GM12878 (cell line): Measurements from ENCODE around the gene CPSF3. TPM values are rescaled to one million over a fixed set of nuclear protein-coding genes. Genes with fewer than 3 reads are reported as not detected.

ENCODE experiments used
- ATAC-seq: fragments of 200-7000 bp; cut with Tn5 transposase; 3 replicates; pipeline ENCODE4 v1.9.1; 2020; ENCODE audit warnings: mild to moderate bottlenecking, moderate library complexity
- BruUV-seq: library from RNA; stranded (reverse); fragments of 400-500 nt; replicated peaks from 2 replicates; lab custom pipeline; 2021; lab: Mats Ljungman, UMichigan
- CTCF ChIA-PET: fragments of 300-600 bp; sonication (Branson Sonifier 250); formaldehyde crosslinking; extraction: SDS; loops from one replicate; lab custom pipeline; 2021; ENCODE audit warnings: inconsistent platforms; lab: Yijun Ruan, JAX
- POLR2A ChIA-PET: fragments of 350-600 bp; formaldehyde crosslinking; extraction: SDS; loops from one replicate; lab custom pipeline; 2021; ENCODE audit warnings: inconsistent platforms; lab: Charles Lee
- RAD21 ChIA-PET: fragments of 300-600 bp; sonication (Branson Sonifier 250); formaldehyde crosslinking; loops from one replicate; lab custom pipeline; 2023; ENCODE audit warnings: antibody characterized with exemption; ENCODE audit not compliant: unreplicated experiment; lab: Charles Lee
- SMC1A ChIA-PET: fragments of 300-600 bp; sonication (Branson Sonifier 250); formaldehyde crosslinking; loops from one replicate; lab custom pipeline; 2023; ENCODE audit not compliant: unreplicated experiment, uncharacterized antibody; lab: Charles Lee
- DNase-seq: peaks from one replicate; pipeline ENCODE4 v3.0.0-alpha.2; 2011; ENCODE audit warnings: low read depth, low spot score
- FAIRE-seq: peaks from 3 replicates; lab custom pipeline; 2011; peaks lifted over from hg19 to GRCh38; lab: Jason Lieb, UNC
- H2AFZ ChIP-seq: 2 replicates; pipeline ENCODE4 v1.6.0; 2011; ENCODE audit warnings: low read depth, low read length, control low read depth; ENCODE audit not compliant: control insufficient read depth
- H3K27ac ChIP-seq: 2 replicates; pipeline ENCODE4 v1.5.1; 2011; ENCODE audit warnings: control low read depth; ENCODE audit not compliant: control insufficient read depth, insufficient read depth
- H3K27me3 ChIP-seq, 2 experiments: replicated peaks in 1 of 2; 2 replicates each; pipeline versions ENCODE4 v1.6.0 to v1.6.1; 2011; ENCODE audit warnings: low read length in 1 of 2; ENCODE audit not compliant: control insufficient read depth in 2 of 2, insufficient read depth in 2 of 2
- H3K36me3 ChIP-seq, 2 experiments: 2 replicates each; pipeline ENCODE4 v1.5.1; 2011; ENCODE audit warnings: low read length in 1 of 2; ENCODE audit not compliant: control insufficient read depth in 2 of 2, insufficient read depth in 2 of 2
- H3K4me1 ChIP-seq: 2 replicates; pipeline ENCODE4 v1.6.1; 2011; ENCODE audit warnings: mild to moderate bottlenecking, low read length, moderate library complexity, mixed read lengths; ENCODE audit not compliant: control insufficient read depth, insufficient read depth
- H3K4me2 ChIP-seq: 2 replicates; pipeline ENCODE4 v1.6.0; 2011; ENCODE audit warnings: control low read depth; ENCODE audit not compliant: control insufficient read depth, insufficient read depth
- H3K4me3 ChIP-seq: fragments of 200-600 bp; sonication (generic); 2 replicates; pipeline ENCODE4 v1.5.1; 2016
- H3K79me2 ChIP-seq: 2 replicates; pipeline ENCODE4 v1.6.0; 2011; ENCODE audit warnings: low read length; ENCODE audit not compliant: control insufficient read depth, insufficient read depth
- H3K9ac ChIP-seq: 2 replicates; pipeline ENCODE4 v1.8.0; 2011; ENCODE audit warnings: low read length, control low read depth, mixed read lengths; ENCODE audit not compliant: control insufficient read depth, insufficient read depth
- H3K9me3 ChIP-seq: replicated peaks from 3 replicates; pipeline ENCODE4 v1.5.1; 2011; ENCODE audit warnings: mild to moderate bottlenecking, low read length; ENCODE audit not compliant: control insufficient read depth, insufficient read depth
- H4K20me1 ChIP-seq: 2 replicates; pipeline ENCODE4 v1.6.0; 2011; ENCODE audit not compliant: control insufficient read depth, insufficient read depth
- BACH1 ChIP-seq: fragments of 450-650 bp; IDR thresholded peaks from 2 replicates; pipeline ENCODE4 v1.6.1; 2017; ENCODE audit warnings: mild to moderate bottlenecking, borderline replicate concordance
- CEBPB ChIP-seq, 2 experiments: fragments of 150-350 bp in 1 of 2; IDR thresholded peaks; 2 replicates each; pipeline ENCODE4 v1.6.1; 2012 to 2014; ENCODE audit warnings: low read depth in 2 of 2, low read length in 2 of 2, borderline replicate concordance in 1 of 2, inconsistent platforms in 1 of 2
- CREM ChIP-seq: IDR thresholded peaks from 2 replicates; pipeline ENCODE4 v1.6.1; 2014; ENCODE audit warnings: antibody characterized with exemption, low read depth
- EGR1 ChIP-seq, 2 experiments: IDR thresholded peaks; 1 replicate in 1 of 2; 2 replicates in 1 of 2; pipeline ENCODE4 v1.6.1; 2011 to 2012; ENCODE audit warnings: low read depth in 2 of 2, low read length in 2 of 2, borderline replicate concordance in 1 of 2, mild to moderate bottlenecking in 1 of 2, moderate library complexity in 1 of 2
- EP300 ChIP-seq, 2 experiments: fragments of 150-350 bp in 1 of 2; IDR thresholded peaks; 2 replicates each; pipeline ENCODE4 v1.6.1; 2011 to 2012; ENCODE audit warnings: low read depth in 2 of 2, low read length in 2 of 2, borderline replicate concordance in 1 of 2, improper control_type of control experiment in 1 of 2, inconsistent platforms in 1 of 2; ENCODE audit not compliant: control insufficient read depth in 1 of 2
- IRF4 ChIP-seq: IDR thresholded peaks from 2 replicates; pipeline ENCODE4 v1.6.1; 2011; ENCODE audit warnings: low read depth, low read length
- JUNB ChIP-seq: IDR thresholded peaks from 2 replicates; pipeline ENCODE4 v1.6.1; 2016; ENCODE audit warnings: antibody characterized with exemption, mild to moderate bottlenecking
- MEF2B ChIP-seq: fragments of 450-650 bp; IDR thresholded peaks from 2 replicates; pipeline ENCODE4 v1.6.1; 2018; ENCODE audit warnings: mild to moderate bottlenecking, moderate library complexity; ENCODE audit not compliant: partially characterized antibody, poor library complexity, severe bottlenecking
- NR2C2 ChIP-seq: IDR thresholded peaks from 2 replicates; pipeline ENCODE4 v1.6.1; 2011; ENCODE audit warnings: borderline replicate concordance, low read depth; ENCODE audit not compliant: control insufficient read depth, insufficient read length
- POLR2AphosphoS2 ChIP-seq: IDR thresholded peaks from 2 replicates; pipeline ENCODE4 v1.6.1; 2011; ENCODE audit warnings: low read depth, mild to moderate bottlenecking, low read length, improper control_type of control experiment, moderate library complexity
- POLR2AphosphoS5 ChIP-seq: IDR thresholded peaks from 2 replicates; pipeline ENCODE4 v1.6.1; 2011; ENCODE audit warnings: mild to moderate bottlenecking, low read length, inconsistent platforms
- RAD21 ChIP-seq: IDR thresholded peaks from 2 replicates; pipeline ENCODE4 v1.6.1; 2011; ENCODE audit warnings: mild to moderate bottlenecking, low read depth, low read length, moderate library complexity; ENCODE audit not compliant: insufficient read depth
- SMAD5 ChIP-seq: IDR thresholded peaks from 2 replicates; pipeline ENCODE4 v1.6.1; 2016; ENCODE audit warnings: antibody characterized with exemption, low read depth
- SPI1 ChIP-seq: IDR thresholded peaks from 2 replicates; pipeline ENCODE4 v1.6.1; 2011; ENCODE audit warnings: low read depth, mild to moderate bottlenecking, low read length, moderate library complexity, borderline replicate concordance; ENCODE audit not compliant: insufficient read depth
- SUZ12 ChIP-seq: fragments of 200-600 bp; sonication (generic); IDR thresholded peaks from one replicate; pipeline ENCODE4 v1.6.1; 2018; ENCODE audit warnings: antibody characterized with exemption, mild to moderate bottlenecking; ENCODE audit not compliant: unreplicated experiment
- TCF12 ChIP-seq: IDR thresholded peaks from 2 replicates; pipeline ENCODE4 v1.6.1; 2011; ENCODE audit warnings: low read depth, mild to moderate bottlenecking, low read length
- WGBS: methylation state at CpG from one replicate; pipeline ENCODE4 v1.1.6; 2016; ENCODE audit warnings: low lambda C conversion rate; ENCODE audit not compliant: insufficient replicate concordance, insufficient coverage; ENCODE audit errors: missing lambda C conversion rate; 5-methylcytosine and 5-hydroxymethylcytosine counted together
- in situ Hi-C: fragments of 300-500 bp; cut with MboI; formaldehyde crosslinking; loops from 9 replicates; pipeline ENCODE4 v1.14.3; 2018; ENCODE audit warnings: mixed read lengths
- intact Hi-C: fragments of 100-400 bp; cut with micrococcal nuclease; formaldehyde crosslinking; loops from one replicate; pipeline ENCODE4 v1.14.2; 2022; ENCODE audit not compliant: unreplicated experiment
- polyA plus RNA-seq, 11 experiments: library from polyadenylated mRNA; depleted of rRNA in 4 of 11; unstranded in 6 of 11; stranded (reverse) in 5 of 11; fragments of >200 nt; fragmentation: Nextera tagmentation in 4 of 11; fragmentation: Illumina TruSeq in 1 of 11; extraction: Ambion mirVana in 4 of 11; extraction: Trizol in 1 of 11; gene quantifications; 1 replicate in 1 of 11; 2 replicates in 10 of 11; pipeline versions ENCODE4 v1.2.1 to v1.2.3, GENCODE V29; 2011 to 2016; ENCODE audit warnings: inconsistent platforms in 2 of 11, missing spikeins in 2 of 11, low read depth in 1 of 11
- total RNA-seq, 4 experiments: library from RNA; depleted of rRNA in 3 of 4; stranded (reverse); fragments of >200 nt in 3 of 4; fragmentation: Illumina TruSeq in 1 of 4; extraction: Trizol in 1 of 4; gene quantifications; 2 replicates each; pipeline versions ENCODE4 v1.2.1 to v1.2.3, GENCODE V29; 2013 to 2021
- TF ChIP-seq, protein P1 (sequence below): IDR thresholded peaks from 2 replicates; pipeline ENCODE4 v1.6.1; 2012; ENCODE audit warnings: low read depth, low read length, improper control_type of control experiment
- TF ChIP-seq, protein P2 (sequence below): fragments of 450-650 bp; IDR thresholded peaks from 2 replicates; pipeline ENCODE4 v1.6.1; 2017; ENCODE audit warnings: antibody characterized with exemption, mild to moderate bottlenecking, moderate library complexity

CPSF3 gene
- total and polyA plus RNA-seq, 10 of the 15 experiments (the other 5 are each of a cell fraction or from before 2014, with no cell fraction given) = 34.5 to 108 (median 76.1) TPM

DNA sequence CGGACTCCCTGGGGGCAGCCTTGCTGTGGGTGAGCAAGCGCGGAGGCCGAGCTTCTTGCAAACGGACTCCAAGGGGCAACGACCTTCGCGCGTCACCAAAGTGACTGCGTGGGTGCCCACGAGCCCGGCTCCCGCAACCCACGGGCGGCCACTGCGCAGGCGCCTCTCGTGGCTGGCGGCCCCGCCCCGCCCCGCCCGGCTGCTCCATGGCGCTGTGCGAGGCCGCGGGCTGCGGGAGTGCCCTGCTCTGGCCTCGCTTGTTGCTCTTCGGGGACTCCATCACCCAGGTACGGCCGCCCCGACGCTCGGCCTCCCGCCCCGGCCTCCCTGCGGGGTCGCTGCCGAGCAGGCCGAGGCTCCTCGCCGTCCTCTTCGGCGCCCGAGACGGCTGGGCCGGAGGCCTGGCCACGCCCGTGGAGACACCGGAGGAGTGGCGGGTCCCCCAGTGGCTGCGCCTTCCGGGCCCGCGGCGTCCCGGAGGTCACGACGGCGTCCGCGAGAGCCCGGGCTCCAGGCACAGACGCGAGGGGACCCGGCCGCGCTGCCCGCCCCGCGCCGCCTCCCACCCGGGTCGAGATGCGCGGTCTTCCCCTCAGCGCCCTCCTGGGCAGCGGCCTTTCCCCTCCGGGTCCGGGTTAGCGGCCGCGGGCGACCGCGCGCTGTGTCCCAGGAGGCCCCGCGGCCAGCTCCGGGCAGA, 51.1 kb downstream of the CPSF3 start, which contains the start of gene IAH1:
TSS of gene IAH1 (plus strand) at position 191 of the 697 bp plus-strand sequence. CDS start at position 207, 16 bp downstream.
- peak; percentile 88 for ATAC-seq
- Histone ChIP-seq H3K79me2 (peaks cover 23% of the 10 kb centered on the region), H3K9ac (peak within 1 kb of the TSS; percentile 92), H3K4me2 (peak within 1 kb of the TSS; percentile 97), H3K9me3 (no peaks in the 10 kb centered on the region; the same call in 1 of the 3 replicates), H3K36me3 (peaks cover 0 to 18% of the 10 kb centered on the region in 2 experiments; a peak in 2 of 4 replicates), H2AFZ (peak within 1 kb of the TSS; percentile 97), H3K27me3 (no peaks in the 10 kb centered on the region), H3K27ac (peak within 1 kb of the TSS; percentile 90), H3K4me3 (peak within 1 kb of the TSS; percentile 67), H4K20me1 (no peaks in the 10 kb centered on the region), H3K4me1 (peaks cover 12% of the 10 kb centered on the region; the same call in 1 of the 2 replicates)
- FAIRE-seq = no peak
- intact Hi-C loops (loop anchor here (1.0 kb wide), 1 partner anchor 51 kb away; the partner anchor contains the start of genes CPSF3 and ITGB1BP1), in situ Hi-C loops (no loop called here)
- ChIA-PET RAD21 (interaction anchor here (0.8 to 3.6 kb wide), 7 partner anchors 9 to 124 kb away, joined by 3 to 20 read pairs (median 3); partner anchors contain the start of gene ADAM17), POLR2A (interaction anchor here (0.6 to 2.0 kb wide), 10 partner anchors 8 to 486 kb away, joined by 3 to 9 read pairs (median 4); partner anchors contain the start of gene ADAM17), SMC1A (interaction anchor here (0.5 to 2.6 kb wide), 9 partner anchors 12 to 125 kb away, joined by 3 to 10 read pairs (median 4); partner anchors contain the start of gene ADAM17), CTCF (interaction anchor here (0.8 to 3.1 kb wide), 7 partner anchors 52 to 295 kb away, joined by 3 to 17 read pairs (median 4); partner anchors contain the start of genes CPSF3 and ITGB1BP1)
- WGBS = 2% methylated on average over 51 of the region's 91 CpGs
- no peak for DNase-seq
- no TSS peak for BruUV-seq
- TF ChIP-seq BACH1 = peak; percentile 96; the same call in 1 of the 2 replicates
- TF ChIP-seq IRF4 = no peak
- no peak for TF ChIP-seq CEBPB (IDR thresholded peaks at IDR 0.05; ENCODE audit: borderline replicate concordance in 1 of 2, low read depth in 2 of 2, low read length in 2 of 2)
- TF ChIP-seq MEF2B = peak; percentile 0
- TF ChIP-seq POLR2AphosphoS2 = no peak
- TF ChIP-seq CREM = no peak; the same call in 1 of the 2 replicates
- TF ChIP-seq, protein P1, sequence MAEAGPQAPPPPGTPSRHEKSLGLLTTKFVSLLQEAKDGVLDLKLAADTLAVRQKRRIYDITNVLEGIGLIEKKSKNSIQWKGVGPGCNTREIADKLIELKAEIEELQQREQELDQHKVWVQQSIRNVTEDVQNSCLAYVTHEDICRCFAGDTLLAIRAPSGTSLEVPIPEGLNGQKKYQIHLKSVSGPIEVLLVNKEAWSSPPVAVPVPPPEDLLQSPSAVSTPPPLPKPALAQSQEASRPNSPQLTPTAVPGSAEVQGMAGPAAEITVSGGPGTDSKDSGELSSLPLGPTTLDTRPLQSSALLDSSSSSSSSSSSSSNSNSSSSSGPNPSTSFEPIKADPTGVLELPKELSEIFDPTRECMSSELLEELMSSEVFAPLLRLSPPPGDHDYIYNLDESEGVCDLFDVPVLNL = no peak
- TF ChIP-seq NR2C2 = no peak
- TF ChIP-seq POLR2AphosphoS5 = 0 out of 2 replicates have a peak, but pooled peaks have one; percentile 46
- no peak for TF ChIP-seq SUZ12
- no peak for TF ChIP-seq RAD21
- TF ChIP-seq SMAD5 = no peak; the same call in 1 of the 2 replicates
- peak; percentile 10 to 43; a peak in 2 of 3 replicates for TF ChIP-seq EGR1 (IDR thresholded peaks at IDR 0.05; ENCODE audit: borderline replicate concordance in 1 of 2, low read depth in 2 of 2, low read length in 2 of 2)
- no peak for TF ChIP-seq TCF12
- TF ChIP-seq, protein P2, sequence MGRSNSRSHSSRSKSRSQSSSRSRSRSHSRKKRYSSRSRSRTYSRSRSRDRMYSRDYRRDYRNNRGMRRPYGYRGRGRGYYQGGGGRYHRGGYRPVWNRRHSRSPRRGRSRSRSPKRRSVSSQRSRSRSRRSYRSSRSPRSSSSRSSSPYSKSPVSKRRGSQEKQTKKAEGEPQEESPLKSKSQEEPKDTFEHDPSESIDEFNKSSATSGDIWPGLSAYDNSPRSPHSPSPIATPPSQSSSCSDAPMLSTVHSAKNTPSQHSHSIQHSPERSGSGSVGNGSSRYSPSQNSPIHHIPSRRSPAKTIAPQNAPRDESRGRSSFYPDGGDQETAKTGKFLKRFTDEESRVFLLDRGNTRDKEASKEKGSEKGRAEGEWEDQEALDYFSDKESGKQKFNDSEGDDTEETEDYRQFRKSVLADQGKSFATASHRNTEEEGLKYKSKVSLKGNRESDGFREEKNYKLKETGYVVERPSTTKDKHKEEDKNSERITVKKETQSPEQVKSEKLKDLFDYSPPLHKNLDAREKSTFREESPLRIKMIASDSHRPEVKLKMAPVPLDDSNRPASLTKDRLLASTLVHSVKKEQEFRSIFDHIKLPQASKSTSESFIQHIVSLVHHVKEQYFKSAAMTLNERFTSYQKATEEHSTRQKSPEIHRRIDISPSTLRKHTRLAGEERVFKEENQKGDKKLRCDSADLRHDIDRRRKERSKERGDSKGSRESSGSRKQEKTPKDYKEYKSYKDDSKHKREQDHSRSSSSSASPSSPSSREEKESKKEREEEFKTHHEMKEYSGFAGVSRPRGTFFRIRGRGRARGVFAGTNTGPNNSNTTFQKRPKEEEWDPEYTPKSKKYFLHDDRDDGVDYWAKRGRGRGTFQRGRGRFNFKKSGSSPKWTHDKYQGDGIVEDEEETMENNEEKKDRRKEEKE = 0 out of 2 replicates have a peak, but pooled peaks have one; percentile 21
- TF ChIP-seq JUNB = no peak
- no peak for TF ChIP-seq SPI1
- TF ChIP-seq EP300 (IDR thresholded peaks at IDR 0.05; ENCODE audit: borderline replicate concordance in 1 of 2, control insufficient read depth in 1 of 2, low read depth in 2 of 2, low read length in 2 of 2) = 0 out of 4 replicates have a peak, but pooled peaks of 1 of the 2 experiments have one; percentile 11
